IMR-90 (cell line): ENCODE results near the gene TNRC18. TPM values are rescaled to one million over a fixed set of nuclear protein-coding genes. Genes with fewer than 3 reads are reported as not detected.

Experiments used
- ATAC-seq: fragments of 200-7000 bp; cut with Tn5 transposase; 2 replicates; pipeline ENCODE4 v1.9.1; 2020; ENCODE audit warnings: low read depth, mild to moderate bottlenecking, moderate library complexity
- BruUV-seq: library from RNA; stranded (reverse); fragments of 400-500 nt; replicated peaks from 2 replicates; lab custom pipeline; 2021; lab: Mats Ljungman, UMichigan
- CTCF ChIA-PET: fragments of 300-600 bp; formaldehyde crosslinking; extraction: SDS; loops from one replicate; lab custom pipeline; 2021; ENCODE audit warnings: antibody characterized with exemption; lab: Yijun Ruan, JAX
- POLR2A ChIA-PET: fragments of 300-600 bp; sonication (Branson Sonifier 250); formaldehyde crosslinking; loops from one replicate; lab custom pipeline; 2022; ENCODE audit warnings: antibody characterized with exemption; ENCODE audit not compliant: unreplicated experiment; lab: Charles Lee
- DNase-seq: peaks from one replicate; pipeline ENCODE4 v3.0.0; 2013
- H2AFZ ChIP-seq: replicated peaks from 2 replicates; pipeline ENCODE3; 2013; ENCODE audit warnings: low read length, mild to moderate bottlenecking; ENCODE audit not compliant: poor library complexity
- H2AK5ac ChIP-seq: 2 replicates; pipeline ENCODE4 v1.6.1; 2013; ENCODE audit warnings: low read depth, low read length, inconsistent platforms
- H2AK9ac ChIP-seq: replicated peaks from 2 replicates; pipeline ENCODE3; 2013; ENCODE audit warnings: mild to moderate bottlenecking, low read depth, low read length, moderate library complexity; ENCODE audit not compliant: poor library complexity
- H2BK120ac ChIP-seq: 2 replicates; pipeline ENCODE4 v1.6.1; 2013; ENCODE audit warnings: low read depth, low read length, inconsistent platforms
- H2BK15ac ChIP-seq: 3 replicates; pipeline ENCODE4 v1.6.1; 2013; ENCODE audit warnings: low read depth, low read length, inconsistent platforms
- H2BK20ac ChIP-seq: 2 replicates; pipeline ENCODE4 v1.6.1; 2013; ENCODE audit warnings: low read depth, mild to moderate bottlenecking, inconsistent platforms, low read length, moderate library complexity
- H2BK5ac ChIP-seq: 2 replicates; pipeline ENCODE4 v1.6.1; 2013; ENCODE audit warnings: mild to moderate bottlenecking, low read depth, low read length, inconsistent platforms; ENCODE audit not compliant: poor library complexity, severe bottlenecking
- H3K14ac ChIP-seq: replicated peaks from 2 replicates; pipeline ENCODE4 v1.6.1; 2013; ENCODE audit warnings: low read depth, low read length, inconsistent platforms
- H3K18ac ChIP-seq: 2 replicates; pipeline ENCODE4 v1.6.1; 2013; ENCODE audit warnings: low read depth, low read length, control low read depth
- H3K23ac ChIP-seq: 2 replicates; pipeline ENCODE4 v1.6.1; 2013; ENCODE audit warnings: low read depth, low read length, inconsistent platforms
- H3K27ac ChIP-seq: 2 replicates; pipeline ENCODE4 v1.5.1; 2013; ENCODE audit warnings: mild to moderate bottlenecking, control low read depth, low read length; ENCODE audit not compliant: insufficient read depth
- H3K27me3 ChIP-seq: 2 replicates; pipeline ENCODE4 v1.6.1; 2013; ENCODE audit warnings: low read length; ENCODE audit not compliant: control insufficient read depth, insufficient read depth
- H3K36me3 ChIP-seq: 2 replicates; pipeline ENCODE4 v1.6.1; 2013; ENCODE audit warnings: low read length, mixed read lengths; ENCODE audit not compliant: control insufficient read depth, insufficient read depth
- H3K4ac ChIP-seq: 2 replicates; pipeline ENCODE4 v1.6.1; 2013; ENCODE audit warnings: low read depth, low read length, inconsistent platforms
- H3K4me1 ChIP-seq: 2 replicates; pipeline ENCODE4 v1.6.1; 2013; ENCODE audit warnings: low read length, mixed read lengths; ENCODE audit not compliant: control insufficient read depth, insufficient read depth
- H3K4me2 ChIP-seq: 2 replicates; pipeline ENCODE4 v1.6.1; 2013; ENCODE audit warnings: low read depth, mild to moderate bottlenecking, control low read depth, low read length, moderate library complexity
- H3K4me3 ChIP-seq: 2 replicates; pipeline ENCODE4 v1.5.1; 2013; ENCODE audit warnings: low read depth, mild to moderate bottlenecking, control low read depth, low read length, moderate library complexity; ENCODE audit not compliant: insufficient read depth
- H3K56ac ChIP-seq: 2 replicates; pipeline ENCODE4 v1.6.1; 2013; ENCODE audit warnings: low read length, inconsistent platforms; ENCODE audit not compliant: insufficient read depth; ENCODE audit errors: extremely low read depth
- H3K79me1 ChIP-seq, 2 experiments: 2 replicates each; pipeline ENCODE4 v1.6.1; 2013; ENCODE audit warnings: low read length in 2 of 2, inconsistent platforms in 1 of 2, low read depth in 1 of 2
- H3K9ac ChIP-seq: 2 replicates; pipeline ENCODE4 v1.6.1; 2013; ENCODE audit warnings: low read depth, low read length, control low read depth
- H3K9me1 ChIP-seq: 2 replicates; pipeline ENCODE4 v1.6.1; 2013; ENCODE audit warnings: low read length, inconsistent platforms; ENCODE audit not compliant: insufficient read depth
- H3K9me3 ChIP-seq: 2 replicates; pipeline ENCODE4 v1.6.1; 2013; ENCODE audit warnings: low read length; ENCODE audit not compliant: control insufficient read depth, insufficient read depth
- H4K20me1 ChIP-seq: 2 replicates; pipeline ENCODE4 v1.6.1; 2013; ENCODE audit warnings: low read length, inconsistent platforms; ENCODE audit not compliant: insufficient read depth
- H4K5ac ChIP-seq: 2 replicates; pipeline ENCODE4 v1.6.1; 2013; ENCODE audit warnings: mild to moderate bottlenecking, low read depth, low read length, control low read depth
- H4K8ac ChIP-seq, 2 experiments: 2 replicates each; pipeline ENCODE4 v1.6.1; 2013; ENCODE audit warnings: low read depth in 2 of 2, low read length in 2 of 2, control low read depth in 1 of 2, inconsistent platforms in 1 of 2
- H4K91ac ChIP-seq: 2 replicates; pipeline ENCODE4 v1.6.1; 2013; ENCODE audit warnings: low read depth, low read length, inconsistent platforms; ENCODE audit not compliant: insufficient read depth
- BHLHE40 ChIP-seq: fragments of 150-350 bp; IDR thresholded peaks from 2 replicates; pipeline ENCODE4 v1.6.1; 2016; ENCODE audit warnings: mild to moderate bottlenecking, low read depth, low read length
- CHD1 ChIP-seq: IDR thresholded peaks from 2 replicates; pipeline ENCODE4 v1.6.1; 2012; ENCODE audit warnings: low read depth, low read length, improper control_type of control experiment
- MAZ ChIP-seq: IDR thresholded peaks from 2 replicates; pipeline ENCODE4 v1.6.1; 2012; ENCODE audit warnings: low read depth, mild to moderate bottlenecking, low read length, improper control_type of control experiment, moderate library complexity, borderline replicate concordance
- POLR2A ChIP-seq: IDR thresholded peaks from 2 replicates; pipeline ENCODE4 v1.6.1; 2012; ENCODE audit warnings: mild to moderate bottlenecking, low read depth, low read length
- RFX5 ChIP-seq: IDR thresholded peaks from 2 replicates; pipeline ENCODE4 v1.8.0; 2012; ENCODE audit warnings: low read depth, mild to moderate bottlenecking, low read length, moderate library complexity
- SMC3 ChIP-seq: fragments of 150-350 bp; IDR thresholded peaks from 2 replicates; pipeline ENCODE4 v1.6.1; 2016; ENCODE audit warnings: low read depth, mild to moderate bottlenecking, antibody characterized with exemption, low read length, moderate library complexity
- WGBS, 2 experiments: methylation state at CpG; one replicate each; pipeline versions ENCODE4 v1.1.5 to v1.1.7; 2013; ENCODE audit warnings: missing lambda C conversion rate in 2 of 2; ENCODE audit not compliant: insufficient read length in 1 of 2; ENCODE audit errors: extremely low coverage in 2 of 2; 5-methylcytosine and 5-hydroxymethylcytosine counted together
- dilution Hi-C: fragments of 300-500 bp; cut with HindIII; formaldehyde crosslinking; loops from one replicate; pipeline ENCODE4 v1.14.3; 2018; ENCODE audit warnings: low sequenced_read_pairs; ENCODE audit not compliant: unreplicated experiment
- in situ Hi-C: fragments of 300-500 bp; cut with MboI; formaldehyde crosslinking; loops from 3 replicates; pipeline ENCODE4 v1.14.3; 2019; ENCODE audit warnings: low sequenced_read_pairs, inconsistent platforms, mixed read lengths
- intact Hi-C: fragments of 100-400 bp; cut with micrococcal nuclease; formaldehyde crosslinking; loops from 2 replicates; pipeline ENCODE4 v1.10.0; 2022
- polyA plus RNA-seq, 3 experiments: library from polyadenylated mRNA; depleted of rRNA; stranded (reverse); fragments of >200 nt; gene quantifications; 2 replicates each; pipeline ENCODE4 v1.2.3, GENCODE V29; 2012; ENCODE audit warnings: low replicate concordance in 1 of 3
- total RNA-seq: library from RNA; depleted of rRNA; stranded (reverse); fragments of >200 nt; gene quantifications from 2 replicates; pipeline ENCODE4 v1.2.3, GENCODE V29; 2012

TNRC18 gene
- total and polyA plus RNA-seq, 2 of the 4 experiments (the other 2 are of a cell fraction): 4.7 to 29.6 TPM

DNA sequence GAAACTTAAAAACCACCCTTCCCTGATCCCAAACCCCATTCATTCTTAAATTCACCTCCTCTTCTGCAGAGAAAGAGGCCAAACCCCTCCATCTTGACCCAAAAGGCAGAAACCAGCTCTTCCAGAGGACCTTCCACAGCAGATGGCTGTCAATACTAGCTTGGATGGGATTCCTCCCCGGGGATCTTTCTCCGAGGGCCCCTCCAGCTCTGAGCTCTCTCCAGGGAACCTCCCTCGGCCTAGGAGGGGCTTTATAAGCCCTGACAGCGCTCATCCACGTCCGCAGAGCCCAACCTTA, 5.4 kb downstream of the TNRC18 start:
- Histone ChIP-seq H2BK20ac (no peak overlapping the region), H3K79me1 (peaks cover 0 to 44% of the 10 kb centered on the region in 2 experiments; a peak in 2 of 4 replicates), H4K20me1 (peaks cover 56% of the 10 kb centered on the region), H3K4me2 (peak overlapping the region; percentile 79), H2BK5ac (peak overlapping the region; percentile 55), H3K14ac (0 out of 2 replicates have a peak overlapping the region, but pooled peaks have one; percentile 40), H3K23ac (peak overlapping the region; percentile 87), H2BK15ac (no peak overlapping the region; the same call in 2 of the 3 replicates), H3K27ac (peak overlapping the region; percentile 92), H3K9me3 (no peaks in the 10 kb centered on the region), H2AK9ac (peak overlapping the region; percentile 96), H3K27me3 (no peaks in the 10 kb centered on the region), H2AK5ac (peak overlapping the region; percentile 44; the same call in 1 of the 2 replicates), H4K5ac (no peak overlapping the region), H3K56ac (peak overlapping the region; percentile 44; the same call in 1 of the 2 replicates), H3K9me1 (peaks cover 7% of the 10 kb centered on the region; the same call in 1 of the 2 replicates), H3K4me3 (peak overlapping the region; percentile 86), H3K9ac (peak overlapping the region; percentile 76), H4K91ac (peak overlapping the region; percentile 5), H2BK120ac (peak overlapping the region; percentile 7; the same call in 1 of the 2 replicates), H3K4me1 (peaks cover 17% of the 10 kb centered on the region), H3K4ac (peak overlapping the region; percentile 55), H3K36me3 (peaks cover 15% of the 10 kb centered on the region; the same call in 1 of the 2 replicates), H4K8ac (peak overlapping the region in 1 of 2 experiments; percentile 12; a peak in 1 of 4 replicates), H3K18ac (no peak overlapping the region), H2AFZ (peak overlapping the region; percentile 66)
- TF ChIP-seq MAZ: no peak
- TF ChIP-seq CHD1: no peak
- no peak for TF ChIP-seq RFX5
- no peak for TF ChIP-seq SMC3
- TF ChIP-seq POLR2A: no peak
- no peak for TF ChIP-seq BHLHE40
- intact Hi-C loops (no loop called here), dilution Hi-C loops (no loop called here), in situ Hi-C loops (no loop called here)
- BruUV-seq: no TSS peak
- DNase-seq: no peak
- WGBS, 2 experiments: no CpG with 5 or more reads among the region's 6 CpGs
- peak; percentile 3 for ATAC-seq
- ChIA-PET CTCF (interaction anchor here (0.7 kb wide), 1 partner anchor 130 kb away, joined by 3 read pairs; no protein-coding TSS in a partner anchor), POLR2A (no interaction called here)
